Caco-2 (cell line): ENCODE measurements around the gene ZFHX2. TPM values are rescaled to one million over a fixed set of nuclear protein-coding genes. Genes with fewer than 3 reads are reported as not detected.

Source experiments
- BruUV-seq: library from RNA; stranded (reverse); fragments of 400-500 nt; replicated peaks from 2 replicates; lab custom pipeline; 2021; lab: Mats Ljungman, UMichigan
- CTCF ChIA-PET: fragments of 300-600 bp; sonication (Branson Sonifier 250); formaldehyde crosslinking; loops from one replicate; lab custom pipeline; 2022; ENCODE audit warnings: antibody characterized with exemption; lab: Charles Lee
- POLR2A ChIA-PET: fragments of 300-600 bp; sonication (Branson Sonifier 250); formaldehyde crosslinking; loops from one replicate; lab custom pipeline; 2022; ENCODE audit warnings: antibody characterized with exemption; lab: Charles Lee
- DNase-seq, 2 experiments: peaks; one replicate each; pipeline versions ENCODE4 v3.0.0 to v3.0.0-alpha.2; 2020 to 2022
- H3K27me3 ChIP-seq: replicated peaks from 2 replicates; pipeline ENCODE4 v1.6.0; 2011; ENCODE audit warnings: low read length; ENCODE audit not compliant: control insufficient read depth, insufficient read depth
- H3K36me3 ChIP-seq: 2 replicates; pipeline ENCODE4 v1.5.1; 2011; ENCODE audit warnings: low read length; ENCODE audit not compliant: control insufficient read depth, insufficient read depth
- H3K4me1 ChIP-seq: fragments of 250-450 bp; sonication (Bioruptor Pico); 2 replicates; pipeline ENCODE4 v1.5.1; 2020; ENCODE audit warnings: mild to moderate bottlenecking
- H3K4me3 ChIP-seq: 2 replicates; pipeline ENCODE4 v1.5.1; 2011; ENCODE audit warnings: low read depth, mild to moderate bottlenecking, control low read depth, low read length
- H3K9me3 ChIP-seq: fragments of 250-450 bp; sonication (Bioruptor Pico); 2 replicates; pipeline ENCODE4 v1.5.1; 2020; ENCODE audit warnings: mild to moderate bottlenecking, moderate library complexity
- H3K27ac Mint-ChIP-seq: one replicate; pipeline ENCODE4 v1.8.0; 2022; ENCODE audit warnings: mixed read lengths; ENCODE audit not compliant: unreplicated experiment
- H3K27me3 Mint-ChIP-seq: one replicate; pipeline ENCODE4 v1.8.0; 2022; ENCODE audit warnings: mixed read lengths; ENCODE audit not compliant: insufficient read depth, unreplicated experiment
- H3K36me3 Mint-ChIP-seq: one replicate; pipeline ENCODE4 v1.8.0; 2022; ENCODE audit warnings: mild to moderate bottlenecking, mixed read lengths; ENCODE audit not compliant: insufficient read depth, unreplicated experiment
- H3K4me1 Mint-ChIP-seq: one replicate; pipeline ENCODE4 v1.8.0; 2022; ENCODE audit warnings: low read depth, mixed read lengths; ENCODE audit not compliant: unreplicated experiment
- H3K4me3 Mint-ChIP-seq: one replicate; pipeline ENCODE4 v1.8.0; 2022; ENCODE audit warnings: mild to moderate bottlenecking, moderate library complexity, mixed read lengths; ENCODE audit not compliant: unreplicated experiment
- H3K9me3 Mint-ChIP-seq: one replicate; pipeline ENCODE4 v1.8.0; 2022; ENCODE audit warnings: mixed read lengths; ENCODE audit not compliant: unreplicated experiment
- intact Hi-C: fragments of 100-400 bp; cut with micrococcal nuclease; formaldehyde crosslinking; loops from one replicate; pipeline ENCODE4 v1.10.0; 2022; ENCODE audit not compliant: unreplicated experiment
- total RNA-seq: library from RNA; stranded (reverse); gene quantifications from 2 replicates; pipeline ENCODE4 v1.2.3, GENCODE V29; 2022
- TF ChIP-seq, protein P1 (sequence below), 2 experiments: fragments of 200-600 bp in 1 of 2; IDR thresholded peaks; 1 replicate in 1 of 2; 2 replicates in 1 of 2; pipeline versions ENCODE4 v1.5.1 to v1.8.0; 2011 to 2022; ENCODE audit warnings: antibody characterized with exemption in 1 of 2, control low read depth in 1 of 2, inconsistent platforms in 1 of 2, low read depth in 1 of 2, low read length in 1 of 2, mild to moderate bottlenecking in 1 of 2, moderate library complexity in 1 of 2; ENCODE audit not compliant: insufficient read depth in 1 of 2, severe bottlenecking in 1 of 2, unreplicated experiment in 1 of 2

Gene ZFHX2
- total RNA-seq, 1 experiment from 2014 or later: 1.1 TPM

DNA sequence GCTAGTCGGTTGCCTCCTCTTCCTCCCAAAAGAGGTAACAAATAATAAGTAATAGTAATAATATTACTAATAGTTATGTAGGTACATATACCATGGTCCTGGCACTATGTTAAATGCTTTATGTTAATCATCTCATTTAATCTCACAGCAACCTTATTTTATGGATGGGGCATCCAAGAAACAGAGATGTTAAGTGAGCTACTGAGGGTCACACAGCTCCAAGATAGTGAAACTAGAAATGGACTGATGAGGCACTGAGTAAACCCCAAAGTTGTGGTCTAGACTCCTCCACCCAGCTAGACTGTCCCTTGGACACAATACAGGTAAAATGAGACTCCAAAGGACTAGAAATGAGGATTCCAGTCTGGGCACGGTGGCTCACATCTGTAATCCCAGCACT lies 15.1 kb downstream of the ZFHX2 start:
- Histone ChIP-seq H3K4me3 (no peak overlapping the region), H3K9me3 (no peaks in the 10 kb centered on the region), H3K4me1 (no peaks in the 10 kb centered on the region), H3K36me3 (no peaks in the 10 kb centered on the region), H3K27me3 (no peaks in the 10 kb centered on the region)
- no peaks in the 10 kb centered on the region for H3K27me3 Mint-ChIP-seq
- peaks cover 8% of the 10 kb centered on the region for H3K4me1 Mint-ChIP-seq
- H3K36me3 Mint-ChIP-seq: no peaks in the 10 kb centered on the region
- no peaks in the 10 kb centered on the region for H3K9me3 Mint-ChIP-seq
- TF ChIP-seq, protein P1, sequence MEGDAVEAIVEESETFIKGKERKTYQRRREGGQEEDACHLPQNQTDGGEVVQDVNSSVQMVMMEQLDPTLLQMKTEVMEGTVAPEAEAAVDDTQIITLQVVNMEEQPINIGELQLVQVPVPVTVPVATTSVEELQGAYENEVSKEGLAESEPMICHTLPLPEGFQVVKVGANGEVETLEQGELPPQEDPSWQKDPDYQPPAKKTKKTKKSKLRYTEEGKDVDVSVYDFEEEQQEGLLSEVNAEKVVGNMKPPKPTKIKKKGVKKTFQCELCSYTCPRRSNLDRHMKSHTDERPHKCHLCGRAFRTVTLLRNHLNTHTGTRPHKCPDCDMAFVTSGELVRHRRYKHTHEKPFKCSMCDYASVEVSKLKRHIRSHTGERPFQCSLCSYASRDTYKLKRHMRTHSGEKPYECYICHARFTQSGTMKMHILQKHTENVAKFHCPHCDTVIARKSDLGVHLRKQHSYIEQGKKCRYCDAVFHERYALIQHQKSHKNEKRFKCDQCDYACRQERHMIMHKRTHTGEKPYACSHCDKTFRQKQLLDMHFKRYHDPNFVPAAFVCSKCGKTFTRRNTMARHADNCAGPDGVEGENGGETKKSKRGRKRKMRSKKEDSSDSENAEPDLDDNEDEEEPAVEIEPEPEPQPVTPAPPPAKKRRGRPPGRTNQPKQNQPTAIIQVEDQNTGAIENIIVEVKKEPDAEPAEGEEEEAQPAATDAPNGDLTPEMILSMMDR (IDR thresholded peaks at IDR 0.05; ENCODE audit: insufficient read depth in 1 of 2, low read depth in 1 of 2, low read length in 1 of 2, severe bottlenecking in 1 of 2, unreplicated experiment in 1 of 2): no peak
- H3K27ac Mint-ChIP-seq: no peak overlapping the region
- no peak overlapping the region for H3K4me3 Mint-ChIP-seq
- intact Hi-C loops: no loop called here
- POLR2A ChIA-PET: no interaction called here
- DNase-seq: no peak
- CTCF ChIA-PET: interaction anchor here (0.6 kb wide), 1 partner anchor 58 kb away, joined by 3 read pairs; no protein-coding TSS in a partner anchor
- BruUV-seq: no TSS peak

DNA sequence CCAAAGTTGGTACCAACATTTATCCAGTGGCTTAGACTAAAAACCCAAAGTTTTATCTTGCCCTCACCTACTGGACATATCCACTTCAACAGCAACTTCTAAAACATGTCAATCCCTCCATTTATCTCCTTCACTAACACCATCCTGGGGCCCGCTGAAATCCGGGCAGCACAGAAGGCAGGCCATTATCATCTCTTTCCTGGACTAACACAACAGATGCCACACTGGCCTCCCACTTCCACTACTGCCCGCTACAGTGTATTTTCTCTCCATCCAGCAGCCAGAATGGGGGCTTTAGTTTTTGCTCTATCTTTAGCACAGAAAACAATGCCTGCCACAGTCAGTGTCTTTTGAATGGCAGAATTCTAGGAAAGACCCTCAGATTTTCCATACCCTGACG lies 15.6 kb downstream of the ZFHX2 start:
- TF ChIP-seq, protein P1 (IDR thresholded peaks at IDR 0.05; ENCODE audit: insufficient read depth in 1 of 2, low read depth in 1 of 2, low read length in 1 of 2, severe bottlenecking in 1 of 2, unreplicated experiment in 1 of 2): no peak
- Mint-ChIP-seq H3K4me3 (no peak overlapping the region), H3K9me3 (no peaks in the 10 kb centered on the region), H3K27me3 (no peaks in the 10 kb centered on the region), H3K4me1 (peaks cover 7% of the 10 kb centered on the region), H3K36me3 (no peaks in the 10 kb centered on the region), H3K27ac (no peak overlapping the region)
- no peaks in the 10 kb centered on the region for H3K36me3 ChIP-seq
- CTCF ChIA-PET: no interaction called here
- H3K4me1 ChIP-seq: no peaks in the 10 kb centered on the region
- POLR2A ChIA-PET: no interaction called here
- DNase-seq: no peak
- intact Hi-C loops: no loop called here
- H3K4me3 ChIP-seq: no peak overlapping the region
- no TSS peak for BruUV-seq
- no peaks in the 10 kb centered on the region for H3K27me3 ChIP-seq
- no peaks in the 10 kb centered on the region for H3K9me3 ChIP-seq

DNA sequence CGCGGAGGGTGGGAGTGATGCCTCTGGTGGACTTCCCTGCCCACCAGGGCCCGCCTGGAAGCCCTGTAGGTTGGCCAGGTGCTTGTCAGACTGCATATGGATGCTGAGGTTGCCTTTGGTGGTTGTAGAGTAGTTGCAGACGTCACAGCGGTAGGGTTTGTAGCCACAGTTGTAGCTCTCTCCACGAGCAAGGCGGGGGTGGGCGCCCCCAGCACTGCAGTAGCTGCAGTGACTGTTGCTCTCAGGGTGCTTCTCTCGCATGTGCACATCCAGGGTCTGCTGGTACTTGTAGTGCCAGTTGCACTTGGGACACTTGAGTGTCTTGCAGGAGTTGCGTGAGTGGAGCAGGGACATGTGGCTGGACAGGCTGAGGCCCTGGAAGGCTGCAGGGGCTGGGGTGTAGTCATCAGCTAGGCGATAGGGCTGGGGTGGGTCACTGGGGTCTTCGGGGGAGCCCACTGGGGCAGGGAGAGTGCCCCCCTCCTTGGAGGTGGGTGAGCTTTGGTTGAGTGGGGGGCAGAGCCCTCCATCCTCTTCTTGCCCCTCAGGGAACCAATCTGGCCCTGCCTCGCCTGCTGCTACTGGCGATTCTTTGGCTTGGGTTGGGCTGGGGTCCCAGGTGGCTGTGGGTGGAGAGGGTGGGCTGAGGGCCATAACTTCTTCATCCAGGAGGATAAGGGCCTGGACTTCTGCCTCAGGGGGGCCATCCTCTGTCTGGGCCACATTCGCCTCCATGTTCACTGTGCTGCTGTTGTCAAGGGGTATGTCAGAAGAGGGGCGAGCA lies 17.7 kb downstream of the ZFHX2 start:
- intact Hi-C loops: no loop called here
- ChIA-PET CTCF (interaction anchor here (0.6 kb wide), 1 partner anchor 25 kb away, joined by 5 read pairs; no protein-coding TSS in a partner anchor), POLR2A (interaction anchor here (0.6 kb wide), 1 partner anchor 38 kb away, joined by 3 read pairs; no protein-coding TSS in a partner anchor)
- H3K36me3 Mint-ChIP-seq: no peaks in the 10 kb centered on the region
- Histone ChIP-seq H3K4me3 (no peak overlapping the region), H3K9me3 (no peaks in the 10 kb centered on the region), H3K27me3 (no peaks in the 10 kb centered on the region), H3K36me3 (no peaks in the 10 kb centered on the region), H3K4me1 (no peaks in the 10 kb centered on the region)
- no peak overlapping the region for H3K4me3 Mint-ChIP-seq
- H3K9me3 Mint-ChIP-seq: no peaks in the 10 kb centered on the region
- TF ChIP-seq, protein P1 (IDR thresholded peaks at IDR 0.05; ENCODE audit: insufficient read depth in 1 of 2, low read depth in 1 of 2, low read length in 1 of 2, severe bottlenecking in 1 of 2, unreplicated experiment in 1 of 2): no peak
- H3K4me1 Mint-ChIP-seq: no peaks in the 10 kb centered on the region
- no peak overlapping the region for H3K27ac Mint-ChIP-seq
- DNase-seq: no peak
- no peaks in the 10 kb centered on the region for H3K27me3 Mint-ChIP-seq
- no TSS peak for BruUV-seq
